ENCODE results near the gene CACNA1D.

CACNA1D gene

DNA sequence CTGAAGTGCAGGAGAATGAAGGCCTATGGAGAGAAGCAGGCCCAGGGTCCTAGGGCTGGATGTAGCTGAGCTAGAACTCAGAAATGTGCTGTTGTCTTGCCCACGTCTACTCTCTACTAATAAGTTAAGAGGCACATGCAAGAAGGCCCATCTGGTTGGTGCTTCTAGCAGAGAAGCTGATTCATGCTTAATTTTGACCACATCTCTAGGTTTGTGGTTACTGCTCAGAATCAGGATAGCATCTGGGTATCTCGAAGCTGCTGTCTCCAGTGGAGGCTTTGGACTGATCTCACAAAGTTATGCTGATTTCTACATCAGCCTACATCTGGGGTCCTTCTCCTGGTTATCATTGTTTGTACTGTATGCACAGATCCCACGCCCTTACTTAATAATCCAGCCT is 87.3 kb downstream of the CACNA1D start:
- peak in 1 of 5 experiments; percentile 96 for DNase-seq

DNA sequence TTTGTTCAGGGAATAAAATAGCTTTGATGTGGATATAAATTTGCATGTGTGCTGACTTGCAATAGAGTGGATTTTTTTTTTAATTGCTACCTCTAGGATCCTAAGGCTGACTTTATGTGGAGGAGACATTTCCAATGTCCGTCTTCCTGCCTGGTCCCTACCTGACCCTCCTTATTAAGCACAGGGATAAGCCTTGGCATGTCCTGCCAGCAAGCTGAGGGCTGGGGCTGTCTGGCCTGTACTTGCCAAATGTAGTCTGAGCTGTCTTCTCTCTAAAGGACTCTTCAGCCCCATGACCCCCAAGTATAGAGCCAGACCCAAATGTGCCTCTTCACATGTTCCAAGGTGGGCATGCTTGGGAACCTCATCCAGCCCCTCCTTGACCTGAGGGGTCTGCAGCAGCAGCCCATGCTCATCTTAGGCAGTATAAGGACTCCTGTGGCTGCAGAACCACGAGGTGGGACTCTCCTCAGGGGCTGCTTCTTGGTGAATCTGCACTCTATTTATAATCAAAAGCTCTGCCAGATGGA is 88.8 kb downstream of the CACNA1D start:
- no peak for DNase-seq

DNA sequence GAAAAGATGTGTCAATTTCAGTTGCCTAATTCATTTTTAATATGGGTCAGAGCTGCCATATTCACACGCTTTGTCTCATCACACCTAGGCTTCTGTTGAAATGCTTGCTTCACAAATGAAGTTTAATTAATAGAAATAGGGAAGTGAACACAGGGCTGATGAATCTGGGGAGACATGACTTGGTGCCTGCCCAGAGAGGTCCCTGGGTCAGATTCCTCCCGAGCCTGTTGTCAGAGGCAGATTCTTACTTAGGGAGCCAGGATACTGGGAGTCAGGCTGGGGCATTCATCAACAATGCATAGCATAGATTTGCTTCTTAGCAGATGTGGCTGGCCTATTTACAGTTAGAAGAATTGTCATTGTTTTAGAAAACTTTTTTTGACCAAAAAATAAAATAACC is 90.6 kb downstream of the CACNA1D start:
- DNase-seq: no peak

DNA sequence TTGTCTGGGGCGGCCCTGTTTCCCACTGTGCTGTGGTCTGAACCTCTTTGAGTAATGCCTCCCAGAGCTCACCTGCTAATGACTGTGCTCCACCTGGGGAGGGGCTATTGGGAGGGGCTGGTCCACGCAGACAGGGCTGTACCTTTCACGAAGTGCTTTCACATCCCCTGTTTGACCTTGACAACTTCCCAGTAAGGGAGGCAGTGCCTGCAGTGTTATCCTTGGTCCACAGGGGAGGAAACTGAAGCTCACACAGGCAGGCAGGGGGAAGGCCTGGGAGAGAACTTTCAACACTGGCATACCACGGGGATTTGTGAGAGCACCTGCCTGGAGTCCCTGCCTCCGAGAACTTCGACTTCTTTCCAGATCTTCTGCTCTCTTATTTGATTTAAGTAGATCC is 91.2 kb downstream of the CACNA1D start:
- DNase-seq: no peak

DNA sequence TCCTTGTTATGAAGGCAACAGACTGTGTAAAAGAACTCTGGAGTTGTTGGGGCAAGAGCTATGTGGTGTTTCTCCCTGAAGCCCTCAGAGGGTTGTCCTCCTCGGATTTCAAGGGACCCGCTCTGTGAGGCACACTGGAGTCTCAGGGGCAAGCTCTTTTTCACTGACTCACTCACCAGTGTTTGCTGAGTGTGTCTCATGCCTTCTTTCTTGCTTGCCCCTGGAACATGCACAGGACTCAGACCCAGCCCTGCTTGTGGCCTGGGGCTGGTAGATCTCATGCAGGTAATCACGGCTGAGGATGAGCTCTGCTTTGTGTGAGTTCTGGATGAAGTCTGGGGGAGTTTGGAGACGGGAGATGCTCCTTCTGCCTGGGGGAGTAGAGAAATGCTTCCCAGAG is 93.7 kb downstream of the CACNA1D start:
- no peak for DNase-seq

DNA sequence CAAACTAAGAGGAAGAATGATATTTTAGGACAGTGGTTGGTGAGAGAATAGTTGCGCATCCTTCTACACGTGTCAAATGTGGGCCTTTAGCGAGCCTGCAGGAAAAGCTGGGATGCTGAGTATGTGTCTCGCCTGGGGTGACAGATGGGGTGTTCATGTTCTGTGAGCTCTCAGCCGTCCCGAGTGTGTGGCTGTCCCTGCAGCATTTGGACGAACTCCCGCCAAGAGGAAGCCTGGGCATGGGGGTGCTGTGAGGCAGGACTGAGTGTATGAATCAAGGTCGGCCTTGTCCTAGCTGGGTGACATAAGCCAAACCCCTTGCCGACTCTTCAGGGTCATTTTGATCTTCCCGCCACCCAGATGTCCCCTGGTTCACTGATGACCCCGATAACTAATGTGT is 94.8 kb downstream of the CACNA1D start:
- DNase-seq: no peak

DNA sequence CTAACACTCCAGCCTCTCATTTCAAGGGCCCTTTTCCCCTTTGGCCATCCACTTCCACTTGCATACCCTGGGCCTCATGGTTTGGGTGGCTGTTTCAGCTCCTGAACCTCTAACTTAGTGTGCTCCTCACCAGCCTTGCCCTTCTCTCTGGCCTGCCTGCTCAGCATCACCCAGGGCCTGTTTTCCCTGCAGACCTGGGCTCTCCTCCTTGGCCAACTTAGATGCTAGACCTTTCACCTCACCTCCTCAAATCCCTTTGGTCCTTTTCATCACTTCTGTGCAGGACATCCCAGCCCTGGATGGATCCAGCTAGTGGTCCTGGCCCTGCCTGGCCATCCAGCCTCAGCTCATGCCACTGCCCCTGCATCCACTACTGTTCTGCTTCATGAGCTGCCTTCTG is 95.4 kb downstream of the CACNA1D start:
- DNase-seq: no peak

DNA sequence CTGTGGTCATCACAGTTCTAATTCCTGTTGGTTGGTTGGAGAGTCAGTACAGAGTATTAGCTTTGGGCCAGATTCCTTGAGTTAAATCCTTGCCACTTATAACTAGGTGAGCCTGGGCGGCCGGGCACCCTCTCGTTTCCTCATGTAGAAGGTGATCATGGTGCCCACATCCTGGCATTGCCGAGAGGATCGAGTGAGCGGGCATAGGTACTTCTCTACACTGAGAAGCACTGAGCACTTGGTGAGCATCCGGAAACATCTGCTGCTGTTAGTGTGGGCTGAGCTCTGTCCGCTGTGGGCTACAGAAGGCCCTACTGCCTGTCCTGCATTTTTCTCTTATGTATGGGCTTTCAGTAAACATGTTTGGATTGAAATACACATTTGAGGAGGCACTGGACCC is 96.2 kb downstream of the CACNA1D start:
- DNase-seq: no peak

DNA sequence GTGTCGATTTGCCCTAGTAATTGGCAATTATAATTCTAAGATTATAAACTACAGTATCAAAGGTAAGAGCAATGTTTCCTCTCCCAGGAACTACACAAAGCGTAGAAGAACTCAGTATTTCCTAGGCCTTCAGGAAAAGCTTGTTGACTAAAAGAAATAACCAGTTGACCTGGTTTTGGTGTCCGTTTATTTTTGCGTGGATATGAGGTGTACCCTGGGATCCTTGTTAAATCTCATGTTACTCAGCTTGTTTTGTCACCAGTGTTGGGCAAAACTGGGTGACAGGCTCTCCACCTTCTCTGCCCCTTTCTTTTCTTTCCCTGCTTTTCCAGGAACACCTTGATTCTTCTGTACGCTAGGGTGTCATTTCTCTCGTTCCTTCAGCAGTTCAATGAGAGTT is 97.2 kb downstream of the CACNA1D start:
- no peak for DNase-seq

DNA sequence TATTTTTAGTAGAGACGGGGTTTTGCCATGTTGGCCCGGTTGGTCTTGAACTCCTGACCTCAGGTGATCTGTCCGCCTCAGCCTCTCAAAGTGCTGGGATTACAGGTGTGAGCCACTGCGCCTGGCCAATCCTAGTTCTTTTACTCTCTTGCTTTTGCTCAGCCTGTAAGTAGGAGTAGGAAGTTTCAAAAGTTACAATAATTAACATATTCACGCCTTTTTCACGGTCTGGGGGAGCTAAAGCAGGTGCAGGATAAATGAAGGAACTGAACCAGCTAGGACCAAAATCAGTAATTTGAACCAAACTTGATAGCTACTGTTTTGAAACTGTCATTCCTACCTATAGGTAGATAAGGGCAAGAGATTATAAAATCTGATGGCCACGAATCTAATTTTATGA is 98.5 kb downstream of the CACNA1D start:
- no peak for DNase-seq

DNA sequence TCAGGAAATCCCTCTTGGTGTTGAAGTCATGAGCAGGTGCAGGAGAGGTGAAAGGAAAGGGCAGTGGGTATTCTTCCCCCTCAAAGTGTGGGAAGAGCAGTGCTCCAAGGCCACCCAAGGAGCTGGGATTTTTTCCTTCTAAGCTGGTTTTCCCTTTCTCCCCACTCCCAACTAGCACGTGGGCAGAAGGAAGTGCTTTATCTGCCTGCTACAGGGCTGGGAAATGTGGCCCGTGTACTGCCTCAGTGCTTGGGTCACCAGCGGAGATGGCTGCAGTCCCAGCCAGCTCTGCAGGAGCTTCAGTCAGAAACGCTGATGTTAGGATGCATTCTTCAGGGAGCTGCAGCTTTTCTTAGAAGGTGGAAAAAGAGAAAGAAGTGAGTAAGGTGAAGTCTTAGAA is 99.2 kb downstream of the CACNA1D start:
- DNase-seq: no peak

DNA sequence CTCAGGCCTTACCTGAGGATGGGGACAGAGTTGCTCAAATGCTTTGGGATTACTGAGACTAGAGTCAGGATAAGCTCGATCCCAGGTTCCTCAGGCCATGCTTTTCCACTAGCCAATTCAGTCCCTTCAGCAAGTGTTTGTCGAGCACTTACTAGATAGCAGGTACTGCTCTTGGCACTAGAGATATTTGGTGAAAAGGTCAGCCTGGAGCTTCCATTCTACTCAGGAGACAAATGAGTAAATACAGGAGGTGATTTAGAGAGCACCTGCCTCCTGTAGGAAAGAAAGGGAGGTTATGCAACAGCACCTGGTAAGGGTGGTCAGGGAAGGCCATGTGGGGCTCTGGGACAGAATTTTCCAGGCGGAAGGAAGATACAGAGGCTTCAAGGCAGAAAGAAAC is 99.9 kb downstream of the CACNA1D start:
- DNase-seq: no peak

DNA sequence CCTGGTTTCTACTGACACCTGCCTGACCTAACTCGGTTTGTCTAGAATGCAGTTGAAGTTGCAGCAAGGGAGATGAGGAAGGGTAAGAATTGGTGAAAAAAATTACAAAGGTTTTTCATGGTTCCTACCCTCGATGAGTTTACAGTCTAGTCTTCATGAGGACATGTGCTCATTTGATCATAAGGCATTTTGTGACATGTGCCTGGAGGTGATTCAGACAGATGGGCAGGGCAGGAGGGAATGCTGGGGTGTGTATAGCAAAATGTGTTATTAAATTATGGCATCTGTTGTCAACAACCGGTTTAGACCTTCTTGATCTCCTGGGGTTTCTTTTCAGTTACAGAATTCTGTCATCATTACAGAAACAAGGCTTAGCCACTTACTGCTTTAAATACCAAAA is 101.2 kb downstream of the CACNA1D start:
- DNase-seq: no peak

DNA sequence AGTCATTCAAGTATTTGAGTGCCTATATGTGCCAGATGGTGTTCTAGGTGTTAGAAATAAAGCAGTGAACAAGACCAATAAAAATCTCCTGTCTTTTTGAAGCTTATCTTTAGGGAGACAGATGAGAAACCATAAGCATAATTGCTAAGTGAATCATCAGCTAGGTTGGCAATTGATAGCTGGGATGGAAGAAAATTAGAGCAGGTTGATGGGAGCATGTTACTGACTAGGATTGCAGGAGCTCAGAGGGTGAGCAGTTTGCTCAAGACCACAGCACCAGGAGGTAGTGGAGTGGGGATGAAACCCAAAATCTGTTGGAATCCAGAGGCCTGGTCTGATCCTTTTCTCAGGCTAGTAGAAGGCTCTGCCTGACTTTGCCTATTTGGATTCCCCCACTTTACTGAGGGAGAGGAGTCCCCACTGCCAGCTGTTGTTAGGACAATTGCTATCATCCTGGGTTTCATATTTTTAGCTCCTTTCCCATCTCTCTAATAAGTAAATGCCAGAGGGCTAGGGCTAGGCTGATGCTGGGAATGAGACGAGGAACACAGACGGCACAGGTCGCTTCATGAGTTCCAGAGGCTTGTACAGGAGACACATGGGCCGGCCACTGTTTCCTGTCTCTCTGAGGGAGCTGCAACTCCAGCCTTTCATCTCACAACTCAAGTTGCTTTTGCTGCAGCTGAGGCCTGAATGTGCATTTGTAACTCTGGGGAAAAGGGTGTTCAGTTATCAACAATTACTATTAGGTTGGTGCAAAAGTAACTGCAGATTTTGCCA is 102.9 kb downstream of the CACNA1D start:
- DNase-seq: peak in 1 of 5 experiments; percentile 42

DNA sequence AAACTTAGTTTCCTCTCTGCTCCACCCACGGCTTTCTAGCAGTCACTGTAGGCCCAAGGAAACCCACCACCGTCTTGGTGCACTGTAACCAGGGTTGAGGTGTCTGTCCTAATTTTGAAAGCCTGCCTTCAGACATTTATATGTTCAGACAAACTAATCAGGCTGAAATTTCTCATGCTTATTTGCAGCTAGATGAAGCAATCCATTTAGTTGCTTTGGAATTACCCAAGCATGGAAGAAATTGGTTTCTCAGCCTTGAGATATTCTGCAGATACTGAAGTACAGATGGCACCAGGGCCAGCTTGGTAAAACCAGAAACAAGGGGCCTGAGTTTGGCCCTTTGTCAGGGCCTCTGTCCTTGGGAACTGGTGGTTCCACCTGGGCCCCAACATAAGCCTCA is 105.4 kb downstream of the CACNA1D start:
- DNase-seq: no peak

DNA sequence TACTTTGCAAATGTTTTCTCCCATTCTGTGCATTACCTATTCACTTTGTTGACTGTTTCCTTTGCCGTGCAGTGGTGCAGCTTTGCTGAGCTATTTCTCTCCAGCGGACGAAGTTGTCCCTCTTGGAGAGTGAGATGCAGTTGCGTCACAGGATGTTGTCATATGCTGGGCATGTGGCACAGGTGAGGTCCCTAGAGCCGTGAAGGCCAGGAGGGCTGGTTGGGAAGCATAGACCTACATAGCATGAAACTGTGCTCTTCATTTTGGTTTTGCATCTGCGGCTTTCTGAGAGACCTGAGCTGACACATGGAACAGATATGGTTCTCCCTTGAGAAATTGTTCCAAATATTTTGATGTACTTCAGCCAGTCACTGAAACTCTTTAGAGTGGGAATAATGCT is 108.5 kb downstream of the CACNA1D start:
- DNase-seq: no peak

DNA sequence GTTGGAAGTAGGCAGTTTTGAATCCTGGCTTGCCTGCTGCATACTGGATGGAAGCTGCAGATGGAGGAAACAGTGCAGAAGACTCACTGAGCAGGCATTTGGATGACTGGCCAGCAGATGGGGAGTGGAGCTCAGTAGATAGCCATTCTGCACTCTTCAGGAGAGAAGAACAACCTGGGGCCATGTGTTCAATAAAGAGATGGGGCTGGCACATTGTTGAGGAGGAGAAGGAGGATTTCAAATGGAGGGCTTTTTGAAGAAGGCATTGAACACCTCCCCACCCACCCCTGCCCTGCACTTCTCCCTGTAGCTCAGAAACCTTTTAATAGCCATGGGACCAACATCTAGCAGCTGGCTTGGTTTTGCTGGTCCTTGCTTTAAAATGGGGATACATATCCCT is 109.8 kb downstream of the CACNA1D start:
- no peak for DNase-seq

DNA sequence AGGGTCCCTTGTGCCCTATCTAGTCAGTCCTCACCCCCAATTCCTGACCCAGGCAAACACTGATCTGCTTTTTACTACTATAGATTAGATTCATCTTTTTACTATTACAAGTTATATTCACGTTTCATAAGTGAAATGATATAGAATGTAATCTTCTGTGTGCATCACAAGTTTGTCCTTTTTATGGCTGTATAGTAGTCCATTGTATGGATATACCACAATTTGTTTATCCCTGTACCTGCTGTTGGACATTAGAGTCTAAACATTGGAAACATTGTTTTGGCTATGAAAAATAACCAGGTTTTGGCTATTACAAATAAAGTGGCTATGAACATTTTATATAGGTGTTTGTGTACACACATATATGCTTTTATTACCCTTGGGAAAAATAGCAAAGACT is 112.4 kb downstream of the CACNA1D start:
- DNase-seq: no peak

DNA sequence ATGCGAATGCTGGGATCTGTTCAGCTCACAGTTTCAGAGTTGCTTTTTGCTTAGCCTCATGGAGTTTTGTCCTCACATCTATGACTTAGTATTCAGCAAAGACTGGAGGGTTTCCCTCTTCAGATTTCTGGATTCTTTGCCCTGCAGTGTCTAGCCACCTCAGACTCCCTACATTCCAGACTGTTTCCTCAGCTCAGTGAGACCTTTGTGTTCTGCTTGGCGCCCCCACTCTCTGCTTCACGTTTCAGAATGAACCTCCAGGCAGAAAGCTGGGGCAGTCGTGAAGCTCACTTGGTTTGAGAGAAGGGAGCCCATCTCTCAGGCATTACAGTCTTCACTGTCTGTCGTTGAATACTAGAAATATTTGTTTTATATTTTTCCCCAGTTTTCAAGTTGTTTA is 118.1 kb downstream of the CACNA1D start:
- DNase-seq: no peak

DNA sequence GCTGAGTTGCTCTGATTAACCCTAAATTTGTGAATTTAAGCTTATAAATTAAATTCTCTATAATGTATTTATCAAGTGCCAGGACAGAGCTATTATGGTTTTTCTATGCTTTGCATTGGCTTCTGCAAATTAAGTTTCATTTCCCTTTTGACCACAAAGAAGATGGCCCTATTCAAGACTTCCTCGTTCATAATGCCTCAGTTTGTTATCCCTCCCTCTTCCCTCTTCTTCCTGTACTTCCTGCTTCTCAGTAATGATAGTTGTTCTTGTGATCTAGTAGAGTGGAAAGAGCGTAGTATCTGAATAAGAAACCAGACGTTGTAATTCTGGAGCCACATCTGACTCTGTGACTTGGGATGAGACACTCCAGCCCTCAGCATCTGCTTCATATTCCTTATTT is 118.7 kb downstream of the CACNA1D start:
- DNase-seq: no peak

DNA sequence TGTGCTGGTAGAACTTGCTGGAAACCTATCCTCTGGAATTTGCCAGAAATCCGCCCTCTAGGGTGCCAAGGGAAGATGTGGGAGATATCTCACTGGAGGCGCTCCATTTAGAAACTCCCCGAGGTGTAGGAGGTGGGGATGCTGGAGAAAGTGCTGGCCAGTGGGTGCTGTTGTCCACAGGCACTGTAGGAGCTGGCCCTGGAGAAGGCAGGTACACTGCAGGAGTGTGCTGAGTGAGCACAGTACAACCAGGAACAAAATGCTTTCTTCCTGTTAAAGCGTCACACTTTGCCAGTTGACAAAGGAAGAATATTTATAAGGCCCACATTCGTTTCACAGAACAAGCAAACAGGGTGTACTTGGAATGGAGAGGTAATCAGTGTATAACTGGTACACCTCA is 119.9 kb downstream of the CACNA1D start:
- no peak for DNase-seq

DNA sequence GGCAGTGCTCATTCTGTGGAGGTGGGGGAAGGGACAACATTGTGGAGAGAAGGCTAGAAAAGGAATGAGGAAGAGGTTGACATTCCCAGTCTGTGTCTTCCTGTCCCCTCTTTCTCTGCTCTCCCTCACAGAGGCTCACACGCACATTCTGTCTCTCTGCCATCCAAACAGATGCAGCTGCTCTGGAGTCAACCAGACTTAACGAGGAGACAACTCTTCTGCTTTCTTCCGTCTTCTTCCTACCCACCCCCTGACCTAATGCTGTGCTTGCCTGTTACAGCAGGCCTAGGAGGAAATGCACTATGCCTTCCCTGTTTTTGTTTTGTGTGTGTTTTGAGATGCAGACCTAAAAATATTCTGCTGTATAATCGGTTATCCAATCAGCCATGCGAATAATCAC is 121.9 kb downstream of the CACNA1D start:
- no peak for DNase-seq

DNA sequence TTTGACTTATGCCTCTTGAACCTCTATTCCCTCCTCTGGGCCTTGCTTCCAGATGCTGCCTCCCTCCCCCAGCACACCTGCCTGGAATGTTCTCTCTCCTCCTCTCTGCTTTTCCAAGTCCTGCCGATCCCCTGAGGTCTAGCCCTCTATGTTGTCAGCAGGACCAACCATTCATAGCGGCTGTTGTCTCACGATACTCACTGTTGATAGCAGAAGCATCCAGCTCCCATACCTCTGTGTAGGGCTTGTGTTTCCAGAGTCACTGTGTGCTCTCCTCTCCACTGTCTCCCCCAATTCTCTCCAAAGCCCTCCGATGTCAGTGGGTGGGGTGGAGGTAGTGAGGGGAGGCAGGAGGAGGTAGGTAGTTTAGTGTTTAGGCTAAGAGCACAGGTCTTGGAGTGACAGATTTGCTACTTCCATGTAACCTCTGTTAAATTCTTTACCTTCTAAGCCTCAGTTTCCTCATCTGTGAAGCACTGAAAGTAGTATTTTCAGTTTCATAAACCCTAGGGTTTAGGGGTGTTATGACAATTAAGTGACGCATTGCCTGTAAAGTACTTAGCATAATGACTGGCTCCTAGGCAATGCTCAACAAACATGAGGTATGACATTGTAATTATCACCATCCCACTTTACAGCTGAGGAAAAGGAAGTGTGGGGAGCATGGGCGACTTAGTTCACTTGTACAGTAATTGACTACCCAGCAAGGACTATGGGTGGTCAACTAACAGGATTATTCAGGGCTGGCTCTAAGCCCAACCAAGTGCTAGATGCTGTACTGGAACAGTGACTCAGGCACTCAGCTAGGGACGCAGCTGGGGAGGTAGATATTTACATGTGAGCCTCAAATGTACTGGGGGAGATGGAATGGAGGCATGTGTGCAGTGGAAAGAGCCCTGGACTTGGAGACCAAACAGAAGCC is 122.8 kb downstream of the CACNA1D start:
- DNase-seq: peak in 1 of 5 experiments; percentile 55
